Activated CD4-positive, CD25-positive, alpha-beta regulatory T cell (primary cell): ENCODE measurements around the gene BIRC7.

Experiments used
- DNase-seq, 4 experiments: peaks; one replicate each; lab custom pipeline; 2025; lab: John Stamatoyannopoulos, UW

Gene BIRC7

DNA sequence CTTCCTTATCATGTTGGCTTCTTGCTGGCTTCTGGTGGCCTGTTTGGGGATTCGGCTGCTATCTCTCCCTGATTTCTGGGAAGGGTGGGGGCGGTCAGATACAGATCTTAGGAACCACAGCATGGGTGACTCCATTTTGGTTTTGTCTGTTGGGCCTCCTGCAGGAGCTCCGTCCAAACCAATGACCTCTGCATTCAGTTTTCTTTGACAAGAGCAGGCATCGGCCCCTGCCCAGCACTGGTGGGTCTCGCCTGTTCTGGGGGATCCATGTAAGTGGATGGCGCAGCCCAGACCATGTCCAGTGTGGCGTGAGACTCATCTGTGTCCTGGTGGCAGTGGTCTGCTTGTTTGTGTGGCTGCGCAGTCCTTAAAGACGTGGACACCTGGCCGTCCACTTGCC is 28.3 kb downstream of the BIRC7 start:
- no peak for DNase-seq

DNA sequence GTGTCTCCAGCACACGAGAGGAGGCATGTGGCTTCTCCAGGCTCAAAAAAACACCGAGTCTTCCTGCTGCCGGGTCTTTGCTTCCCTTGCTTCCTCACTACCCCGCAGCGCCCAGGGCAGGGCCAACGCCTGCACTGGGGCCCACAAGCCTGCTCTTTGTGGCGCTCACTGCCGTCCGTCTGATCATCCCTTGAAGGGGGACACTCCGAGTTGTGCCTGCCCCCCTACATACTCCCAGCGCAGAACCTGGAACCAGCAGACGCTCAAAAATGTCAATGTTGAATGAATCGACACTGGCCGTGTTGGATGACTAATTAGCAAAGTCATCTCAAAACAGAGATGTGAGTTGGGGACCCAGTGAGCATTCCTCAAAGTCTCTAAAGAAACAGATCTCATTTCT is 28.8 kb downstream of the BIRC7 start:
- no peak for DNase-seq

DNA sequence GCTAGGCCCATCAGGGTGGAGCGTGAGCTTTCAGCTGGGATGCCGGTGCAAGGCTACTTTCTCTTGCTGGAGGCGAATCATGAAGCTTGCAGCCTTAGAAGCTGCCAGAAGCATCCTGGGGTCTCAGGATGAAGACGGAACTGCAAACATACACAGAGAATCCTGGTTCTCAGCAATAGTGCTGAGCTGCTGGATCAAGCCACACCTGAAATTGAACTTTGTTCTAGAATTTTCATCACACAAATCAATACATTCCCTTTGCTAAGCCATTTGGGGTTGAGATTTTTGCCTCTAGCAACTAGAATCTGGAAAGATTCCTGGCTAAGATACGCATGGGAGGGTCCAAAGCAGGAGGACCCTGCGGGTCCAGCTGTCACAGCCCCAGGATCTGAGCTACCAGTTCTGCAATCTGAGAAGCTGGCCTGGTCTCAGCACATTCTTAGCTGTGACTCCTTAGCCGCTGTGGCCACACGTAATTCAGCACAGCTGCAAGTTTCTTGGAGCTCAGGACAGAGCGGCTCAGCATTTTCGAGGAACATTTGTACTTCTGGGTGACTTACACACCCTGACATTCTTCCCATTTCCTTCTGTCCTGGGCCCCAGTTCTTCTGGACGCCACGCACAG is 30.3 kb downstream of the BIRC7 start:
- no peak for DNase-seq

DNA sequence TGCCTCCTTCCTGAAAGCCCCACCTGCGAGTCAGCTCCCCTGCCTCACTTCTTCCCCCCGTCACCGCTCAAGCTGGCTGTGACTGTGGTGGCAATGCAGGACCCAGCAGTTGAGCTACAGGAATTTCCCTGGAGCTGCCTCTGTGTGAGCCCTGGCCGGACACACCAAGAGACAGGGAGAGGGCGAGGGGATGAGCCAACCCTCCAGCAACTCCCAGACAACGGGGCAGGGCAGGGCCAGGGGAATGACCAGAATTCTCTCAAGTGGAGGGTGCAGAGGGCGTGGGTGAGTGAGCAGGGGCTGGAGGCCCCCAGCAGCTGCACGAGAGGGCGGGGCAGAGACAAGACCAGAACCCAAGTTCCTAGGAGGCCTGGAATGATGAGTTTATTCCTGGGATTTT is 32.0 kb downstream of the BIRC7 start:
- no peak for DNase-seq

DNA sequence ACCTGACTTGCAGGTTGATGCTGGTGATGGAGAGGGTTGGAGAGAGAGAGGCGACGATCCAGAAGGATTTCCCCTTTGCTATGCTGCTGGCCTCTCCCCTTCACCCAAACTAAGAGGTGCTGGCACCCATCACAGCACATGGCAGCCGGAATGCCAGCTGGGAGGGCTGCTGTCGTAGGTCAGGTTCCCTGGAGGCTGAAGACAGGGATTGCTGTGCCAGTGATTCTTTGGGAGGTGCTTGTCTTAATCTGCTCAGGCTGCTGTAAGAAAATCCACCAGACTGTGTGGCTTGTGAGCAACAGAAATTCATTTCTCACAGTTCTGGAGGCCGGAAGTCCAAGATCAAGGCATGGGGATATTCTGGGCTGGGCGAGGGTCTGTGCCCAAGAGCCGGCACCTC is 32.6 kb downstream of the BIRC7 start:
- no peak for DNase-seq

DNA sequence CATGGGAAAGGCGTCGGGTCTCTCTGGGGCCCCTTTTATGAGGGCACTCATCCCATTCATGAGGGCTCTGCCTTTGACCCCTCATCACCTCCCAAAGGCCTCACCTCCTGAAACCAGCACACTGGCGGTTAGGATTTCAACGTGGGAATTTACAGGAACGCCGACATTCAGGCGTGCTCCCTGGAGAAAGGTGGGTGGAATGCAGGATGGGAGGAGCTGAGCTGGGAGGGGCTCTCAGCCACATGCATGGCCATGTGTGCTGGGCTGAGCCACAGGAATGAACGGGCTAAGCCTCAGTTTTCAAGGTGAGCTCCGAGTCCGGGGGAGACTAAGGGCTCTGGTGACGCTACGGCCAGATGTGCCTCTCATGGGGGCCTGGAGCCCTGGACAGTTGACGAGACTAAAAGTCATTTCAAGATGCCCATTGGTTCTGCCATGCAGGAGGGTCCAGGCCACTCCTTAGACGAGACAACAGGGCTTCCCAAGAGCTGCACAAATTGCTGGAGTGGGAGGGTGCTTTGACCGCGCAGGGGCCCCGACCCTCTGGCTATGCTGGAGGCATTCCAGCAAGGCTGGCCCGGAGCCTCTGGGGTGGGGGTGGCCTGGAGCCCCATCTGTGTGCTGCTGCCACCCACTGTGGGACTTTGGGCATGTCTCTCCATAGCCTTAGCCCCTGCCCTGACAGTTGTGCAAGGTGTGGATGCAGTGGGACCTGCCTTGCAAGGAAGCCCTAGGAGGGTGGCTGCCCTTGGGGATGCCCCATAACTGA is 33.1 kb downstream of the BIRC7 start:
- no peak for DNase-seq

DNA sequence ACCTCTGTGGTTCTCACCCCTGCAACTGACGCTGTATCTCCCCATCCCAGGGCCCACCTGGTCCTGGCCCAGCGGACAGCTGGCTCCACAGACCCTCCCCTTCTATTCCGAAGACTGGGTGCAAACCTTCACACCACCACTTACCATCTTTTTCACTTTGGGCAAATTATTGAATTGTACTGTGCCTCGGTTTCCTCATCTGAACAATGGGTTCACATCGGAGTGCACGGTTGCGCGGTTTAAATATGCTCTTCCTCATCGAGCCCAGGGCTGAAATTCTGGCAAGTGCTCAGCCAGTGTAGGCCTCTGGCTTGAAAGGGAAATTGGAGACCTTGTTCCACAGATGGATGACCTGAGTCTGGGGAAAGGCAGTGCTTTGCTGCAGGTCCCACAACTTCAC is 34.0 kb downstream of the BIRC7 start:
- DNase-seq: no peak

DNA sequence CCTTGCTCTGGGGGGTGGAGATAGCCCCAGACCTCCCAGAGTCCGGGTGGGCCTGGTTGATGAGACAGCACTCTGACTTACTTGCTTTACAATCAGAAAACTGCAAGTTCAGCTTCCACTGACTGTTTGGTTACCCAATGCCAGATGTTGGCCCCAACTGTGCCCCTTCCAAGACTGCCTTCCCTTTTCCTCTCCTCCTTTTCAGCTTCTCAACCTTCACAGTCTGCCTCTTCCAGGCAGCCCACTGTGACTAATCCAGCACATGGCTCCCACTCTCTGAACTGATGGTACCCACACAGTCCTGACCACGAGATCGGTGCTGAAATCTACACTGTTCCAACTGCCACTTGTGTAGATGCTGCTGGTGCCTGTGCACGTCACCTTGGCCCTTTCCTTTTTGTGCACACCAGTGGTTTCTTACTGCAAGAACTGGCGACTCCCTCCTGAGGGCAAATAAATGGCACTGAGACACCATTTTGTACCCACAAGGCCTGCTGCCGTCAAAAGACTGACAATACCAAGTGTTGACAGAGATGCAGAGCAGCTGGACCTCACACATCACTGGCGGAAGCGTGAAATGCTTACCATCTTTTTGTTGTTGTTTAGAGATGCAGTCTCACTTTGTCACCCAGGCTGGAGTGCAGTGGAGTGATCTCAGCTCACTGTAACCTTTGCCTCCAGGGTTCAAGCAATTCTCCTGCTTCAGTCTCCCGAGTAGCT is 35.1 kb downstream of the BIRC7 start:
- DNase-seq: no peak

DNA sequence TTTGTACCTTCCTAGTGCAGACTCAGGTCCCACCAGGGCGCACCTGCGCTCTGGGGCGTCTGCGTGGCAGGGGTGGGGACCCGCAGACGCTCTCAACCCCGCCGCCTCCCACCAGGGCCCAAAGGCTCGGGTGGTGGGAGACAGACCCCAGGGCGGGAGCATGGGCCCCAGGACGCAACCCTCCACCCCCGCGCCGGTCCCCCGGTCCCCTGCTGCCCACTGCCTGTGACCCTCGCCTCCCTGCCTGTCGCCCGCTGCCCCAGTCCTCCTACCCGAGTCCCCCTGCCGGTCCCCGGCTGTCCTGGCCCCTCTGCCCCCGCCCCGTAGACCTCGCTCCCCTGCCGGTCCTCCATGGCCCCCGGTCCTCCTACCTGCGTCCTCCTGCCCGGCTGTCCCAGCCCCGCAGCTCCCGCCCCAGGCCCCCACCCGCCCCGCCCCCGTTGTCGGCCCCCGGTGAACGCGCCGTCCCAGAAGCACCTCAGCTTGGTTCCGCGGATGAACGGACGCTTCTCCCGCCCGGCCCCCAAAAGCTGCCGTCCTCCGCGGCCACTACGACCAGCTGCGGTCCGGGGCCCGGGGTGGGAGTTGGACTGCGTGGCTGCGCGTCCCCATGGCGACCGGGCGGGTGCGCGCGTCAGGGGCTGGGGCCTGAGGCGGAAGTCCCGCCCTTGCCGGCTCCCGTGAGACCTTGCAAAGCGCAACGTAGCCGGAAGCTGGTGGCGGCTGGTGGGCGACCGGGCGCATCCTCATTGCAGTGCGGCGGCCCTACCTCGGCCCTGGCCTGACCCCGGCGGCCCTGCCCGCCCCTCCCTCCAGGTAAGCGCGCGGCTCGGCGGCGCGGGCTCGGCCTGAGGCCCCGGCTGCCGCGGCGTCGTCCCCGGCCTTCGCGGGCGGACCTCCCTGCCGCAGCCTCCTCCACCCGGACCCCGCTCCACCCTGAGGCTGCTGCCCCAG is 36.7 kb downstream of the BIRC7 start, which contains the start of gene ARFGAP1:
Gene ARFGAP1, plus strand, starts transcription at position 709 of the 954 bp plus-strand sequence. CDS start 2,768 bp downstream, outside the sequence.
- DNase-seq: peak; percentile 72 to 85 (median 82)

DNA sequence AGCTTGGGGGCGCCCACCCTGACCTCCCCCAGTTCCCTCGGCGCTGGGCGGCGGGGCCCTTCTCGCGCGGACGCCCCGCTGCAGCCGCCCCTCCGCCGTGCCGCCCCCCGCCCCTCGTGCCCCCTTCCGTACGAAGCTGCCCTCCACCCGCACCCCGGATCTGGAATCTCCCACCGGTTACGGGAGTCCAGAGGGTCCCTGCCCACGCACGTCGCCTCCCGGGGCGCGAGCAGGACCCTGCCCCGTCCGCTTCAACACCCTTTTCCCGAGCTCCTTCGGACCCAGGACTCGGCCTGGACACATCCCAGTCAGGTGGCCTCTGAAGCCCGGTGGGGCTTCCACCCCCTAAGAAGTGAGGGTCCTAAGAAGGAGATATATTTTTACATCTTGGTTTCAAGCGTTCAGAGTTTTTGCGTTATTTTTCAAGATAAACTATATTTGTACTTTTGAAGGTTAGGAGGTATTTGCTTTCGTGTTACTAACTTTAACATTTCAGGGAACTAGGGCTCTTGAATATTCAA is 37.4 kb downstream of the BIRC7 start:
- no peak for DNase-seq

DNA sequence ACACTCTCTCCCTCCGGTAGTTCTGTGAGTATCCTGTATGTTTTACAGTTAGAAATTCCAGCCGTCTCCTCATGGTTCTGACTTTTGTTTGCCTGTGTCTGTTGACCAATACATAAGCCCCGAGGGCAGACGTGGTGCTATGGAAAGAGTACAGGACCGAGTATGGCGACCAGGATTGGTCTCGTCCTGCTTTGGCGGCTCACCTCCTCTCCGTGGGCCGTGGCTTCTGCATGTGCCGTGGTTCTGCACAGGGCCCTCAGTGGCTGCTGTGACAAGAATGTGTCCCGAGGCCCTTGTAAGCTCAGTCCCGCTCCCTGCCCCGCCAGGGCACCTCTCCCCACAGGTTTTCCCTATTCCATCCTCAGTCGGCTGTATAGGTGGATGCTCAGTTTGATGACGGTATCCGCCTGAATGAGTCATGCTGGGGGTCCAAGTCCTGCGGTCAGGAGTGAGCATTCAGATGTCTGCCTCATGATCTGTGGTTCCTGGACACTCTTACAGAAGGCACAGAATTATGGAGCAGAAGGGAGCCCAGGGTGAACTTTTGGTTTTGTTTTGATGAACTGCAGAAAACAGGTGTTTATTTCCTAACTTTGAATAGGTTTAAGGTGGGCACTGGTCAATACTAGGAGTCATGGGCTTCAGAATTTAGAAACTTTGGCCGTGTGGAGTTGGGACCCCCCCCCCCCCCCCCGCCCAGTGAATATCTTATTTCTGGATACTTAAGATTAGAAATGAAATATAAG is 38.1 kb downstream of the BIRC7 start:
- no peak for DNase-seq

DNA sequence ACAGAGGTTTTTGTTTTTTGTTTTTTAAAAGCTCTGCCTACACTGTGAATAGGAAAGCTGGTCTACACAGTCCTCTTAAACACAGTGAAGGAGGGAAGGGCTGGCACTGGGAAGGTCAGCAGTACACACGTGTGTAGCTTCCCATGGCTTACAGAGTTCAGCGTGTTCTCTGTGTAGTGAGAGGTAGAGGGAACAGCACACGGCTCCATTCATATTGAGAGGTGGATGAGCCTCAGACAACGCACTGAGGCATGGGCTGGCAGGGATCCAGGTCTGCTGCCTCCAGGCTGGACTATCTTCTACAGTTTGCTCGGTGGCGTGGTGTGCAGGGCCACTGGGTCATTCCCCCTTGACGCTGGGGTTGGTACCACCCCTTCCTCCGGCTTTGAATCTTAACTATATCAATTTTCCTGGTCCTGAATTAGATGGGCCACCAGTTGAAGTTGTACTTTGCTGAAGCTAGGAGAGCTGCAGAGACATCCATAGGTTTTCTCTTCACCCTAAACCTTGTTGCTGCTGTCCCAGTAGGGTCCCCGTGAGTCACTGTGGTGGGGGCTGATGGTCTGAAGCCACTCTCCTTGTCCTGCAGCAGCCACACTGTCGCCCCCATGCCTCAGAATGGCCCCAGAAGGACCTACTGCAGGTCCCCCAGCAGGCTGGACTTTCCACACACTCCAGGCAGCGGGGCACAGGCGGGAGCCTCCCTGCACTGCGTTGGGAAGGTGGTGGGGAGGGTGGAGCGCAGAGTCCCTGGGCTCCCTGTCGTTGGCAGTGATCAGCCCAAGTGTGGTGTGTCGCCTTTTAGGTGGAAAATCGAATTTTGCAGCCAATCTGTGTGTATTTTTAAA is 38.9 kb downstream of the BIRC7 start:
- DNase-seq: no peak

DNA sequence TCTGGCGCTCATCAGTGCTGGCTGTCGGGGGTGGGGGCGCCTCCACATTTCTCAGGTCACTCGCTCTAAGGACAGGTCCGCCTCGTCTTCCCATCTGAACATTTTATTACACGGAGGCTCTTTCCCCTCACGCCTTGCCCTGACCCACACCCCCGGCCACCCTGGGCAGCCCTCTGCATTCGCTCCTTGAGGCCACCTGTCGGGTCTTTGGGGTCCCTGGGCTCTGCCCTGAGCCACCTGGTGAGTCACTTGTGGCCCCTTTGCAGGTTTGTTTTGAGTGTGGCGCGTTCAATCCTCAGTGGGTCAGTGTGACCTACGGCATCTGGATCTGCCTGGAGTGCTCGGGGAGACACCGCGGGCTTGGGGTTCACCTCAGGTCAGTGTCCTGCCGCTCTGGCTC is 40.1 kb downstream of the BIRC7 start:
- DNase-seq: no peak

DNA sequence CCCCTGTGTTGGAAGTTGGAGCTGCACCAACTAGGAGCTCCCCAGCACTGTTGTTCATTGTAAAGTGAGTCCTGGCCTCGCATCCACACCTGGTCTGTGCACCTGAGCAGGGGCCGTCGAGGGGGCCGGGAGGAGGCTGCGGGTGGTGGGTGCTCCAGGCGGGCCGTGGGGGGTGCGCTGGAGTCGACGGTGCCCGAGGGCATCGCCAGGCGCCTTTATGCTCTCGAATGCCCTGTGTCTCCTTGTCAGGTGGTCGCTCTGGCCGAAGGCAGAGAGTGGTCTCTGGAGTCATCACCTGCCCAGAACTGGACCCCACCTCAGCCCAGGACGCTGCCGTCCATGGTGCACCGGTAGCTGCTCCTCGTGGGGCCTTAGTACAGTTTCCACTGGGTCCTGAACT is 41.3 kb downstream of the BIRC7 start:
- no peak for DNase-seq

DNA sequence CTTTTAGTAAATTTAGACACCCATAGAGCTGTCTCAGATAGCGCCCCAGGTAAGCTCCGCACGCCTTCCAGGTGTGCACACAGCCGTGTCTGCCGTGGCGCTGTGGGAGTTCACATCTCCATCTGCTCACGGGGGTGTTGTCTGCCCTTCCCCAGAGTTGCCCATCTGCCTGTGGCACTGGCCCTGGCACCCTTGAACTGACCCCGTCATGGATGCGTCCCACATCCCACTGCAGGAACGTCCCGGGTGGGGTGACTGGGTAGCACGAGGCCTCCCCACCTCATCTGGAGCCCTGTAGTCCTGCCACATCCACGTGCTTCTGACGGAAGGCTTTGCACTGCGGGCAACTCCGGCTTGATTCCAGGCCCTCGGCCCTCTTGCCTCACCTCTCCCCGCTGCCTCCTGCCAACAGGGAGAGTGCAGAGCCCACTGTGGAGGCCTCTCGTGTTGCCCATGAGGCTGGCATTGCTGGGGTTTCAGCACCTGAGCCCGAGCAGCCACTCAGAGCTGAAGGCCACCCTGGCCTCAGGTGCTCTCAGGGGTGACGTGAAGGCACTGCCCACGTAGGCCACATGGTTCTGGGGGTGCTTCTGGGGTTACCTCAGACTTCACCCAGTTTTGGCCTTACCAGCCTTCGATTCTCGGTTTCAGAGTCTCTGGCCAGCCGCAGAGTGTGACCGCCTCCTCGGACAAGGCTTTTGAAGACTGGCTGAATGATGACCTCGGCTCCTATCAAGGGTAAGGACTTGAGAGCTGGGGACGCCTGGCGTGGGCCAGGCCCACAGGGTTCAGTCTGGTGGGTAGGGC is 42.0 kb downstream of the BIRC7 start:
- no peak for DNase-seq

DNA sequence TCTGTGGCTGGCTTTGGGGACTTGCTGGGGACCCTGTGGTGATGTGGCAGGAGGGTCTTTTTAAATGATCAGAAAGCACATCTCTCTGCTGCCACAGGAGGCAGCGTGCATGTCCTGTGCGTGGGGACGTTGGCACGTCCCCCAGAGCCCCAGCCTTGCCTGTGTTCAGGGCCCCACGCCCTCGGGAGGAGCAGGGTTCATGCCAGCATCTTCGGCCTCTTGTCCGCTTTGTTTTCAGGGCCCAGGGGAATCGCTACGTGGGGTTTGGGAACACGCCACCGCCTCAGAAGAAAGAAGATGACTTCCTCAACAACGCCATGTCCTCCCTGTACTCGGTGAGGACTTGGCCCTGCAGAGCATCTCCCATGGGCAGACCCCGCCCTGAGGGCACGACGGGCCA is 43.0 kb downstream of the BIRC7 start:
- DNase-seq: no peak

DNA sequence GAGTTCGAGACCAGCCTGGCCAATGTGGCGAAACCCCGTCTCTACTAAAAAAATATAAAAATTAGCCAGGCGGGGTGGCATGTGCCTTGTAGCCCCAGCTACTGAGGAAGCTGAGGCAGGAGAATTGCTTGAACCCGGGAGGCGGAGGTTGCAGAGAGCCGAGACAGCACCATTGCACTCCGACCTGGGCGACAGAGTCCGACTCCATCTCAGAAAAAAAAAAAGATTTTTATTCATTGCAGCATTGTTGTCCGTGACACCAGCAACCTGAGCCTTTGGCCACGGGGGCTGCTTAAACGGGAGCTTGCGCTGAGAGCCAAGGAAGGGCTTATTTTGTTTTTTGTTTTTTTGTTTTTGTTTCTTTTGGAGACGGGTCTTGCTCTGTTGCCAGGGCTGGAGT is 44.2 kb downstream of the BIRC7 start:
- no peak for DNase-seq

DNA sequence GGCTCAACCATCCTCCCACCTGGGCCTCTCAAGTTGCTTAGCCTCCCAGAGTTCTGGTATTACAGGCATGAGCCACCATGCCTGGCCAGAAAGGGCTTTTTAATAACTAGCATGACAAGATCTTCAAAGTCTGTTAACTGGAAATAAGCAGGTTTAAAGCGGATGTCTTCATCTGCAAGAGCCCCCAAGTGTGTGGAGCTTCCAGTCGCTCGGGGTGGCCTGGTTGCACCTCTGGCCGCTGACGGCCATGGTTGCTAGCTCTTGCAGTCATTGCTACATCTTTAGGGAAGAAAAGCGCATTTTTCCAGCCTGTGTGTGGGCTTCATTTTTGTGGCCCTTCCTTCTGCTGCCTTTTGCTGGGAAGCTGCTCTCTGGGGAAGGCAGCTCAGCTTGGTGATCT is 44.7 kb downstream of the BIRC7 start:
- no peak for DNase-seq

DNA sequence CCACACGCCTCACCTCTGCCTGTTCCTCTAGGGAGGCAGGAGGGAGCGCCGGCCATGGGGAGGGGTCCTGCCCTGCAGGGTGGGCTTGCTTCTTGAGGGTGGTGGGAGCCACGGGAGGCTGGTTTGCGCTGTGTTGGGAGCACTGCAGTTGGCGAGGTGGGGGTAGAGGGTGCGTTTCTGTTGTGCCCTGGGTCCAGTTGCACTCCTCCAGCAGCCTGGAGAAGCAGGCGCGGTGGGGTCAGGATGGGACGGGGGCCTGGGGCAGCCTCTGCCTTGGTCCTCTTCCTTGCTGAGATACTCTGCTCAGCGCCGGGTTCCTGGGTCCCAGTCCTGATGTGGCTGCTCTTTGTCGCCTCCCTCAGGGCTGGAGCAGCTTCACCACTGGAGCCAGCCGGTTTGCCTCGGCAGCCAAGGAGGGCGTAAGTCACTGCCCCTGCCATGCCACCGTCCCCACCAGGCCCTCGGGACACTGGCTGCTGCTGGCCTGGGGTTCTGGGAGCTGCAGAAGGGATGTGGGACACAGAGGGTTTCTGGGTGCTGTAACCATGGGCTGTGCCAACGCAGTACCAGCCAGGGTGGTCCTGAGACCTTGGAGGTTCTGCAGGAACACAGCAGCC is 45.3 kb downstream of the BIRC7 start:
- DNase-seq: no peak
